Measurements from ENCODE around the gene EEIG1.

Gene EEIG1

GRCh38 chr9:127940593-127940992 is 40.2 kb downstream of the EEIG1 start:
- no peak for DNase-seq

GRCh38 chr9:127938298-127938690 is 42.5 kb downstream of the EEIG1 start:
- no peak for DNase-seq

- peak; percentile 86 for DNase-seq
Measured at GRCh38 chr9:127937388-127938297, 43.1 kb downstream of the EEIG1 start, which contains the start of gene DPM2. DPM2 (minus strand) TSS chr9:127937854; CDS start chr9:127937820, 34 bp downstream.

GRCh38 chr9:127937056-127937387 is 43.8 kb downstream of the EEIG1 start:
- no peak for DNase-seq

GRCh38 chr9:127936347-127936852 is 44.4 kb downstream of the EEIG1 start:
- DNase-seq, result no peak

GRCh38 chr9:127935765-127936221 is 45.0 kb downstream of the EEIG1 start:
- DNase-seq, result no peak

GRCh38 chr9:127934986-127935385 is 45.8 kb downstream of the EEIG1 start:
- DNase-seq, result no peak

- DNase-seq, result no peak
Measured at GRCh38 chr9:127934248-127934647, 46.5 kb downstream of the EEIG1 start.

GRCh38 chr9:127931092-127931881 is 49.5 kb downstream of the EEIG1 start:
- peak; percentile 52 for DNase-seq

All from fibroblast of skin of abdomen (primary cell).